GM12874 (cell line): ENCODE data around the gene TUBG1.

Experiments
- CTCF ChIP-seq: IDR thresholded peaks from 2 replicates; pipeline ENCODE4 v1.5.1; 2011; ENCODE audit warnings: low read depth, mild to moderate bottlenecking, control low read depth, low read length, moderate library complexity; ENCODE audit not compliant: insufficient read depth

Gene TUBG1

GRCh38 chr17:42573095-42573494 is 36.4 kb upstream of the TUBG1 start:
- no peak for TF ChIP-seq CTCF

GRCh38 chr17:42574463-42574862 is 35.0 kb upstream of the TUBG1 start:
- no peak for TF ChIP-seq CTCF

GRCh38 chr17:42577140-42577531 is 32.3 kb upstream of the TUBG1 start:
- TF ChIP-seq CTCF = no peak

GRCh38 chr17:42577532-42578281 is 31.8 kb upstream of the TUBG1 start, which contains the start of gene PSMC3IP:
Gene PSMC3IP, minus strand, starts transcription at chr17:42577729. Its CDS starts 43 bp downstream, at chr17:42577686.
- peak; percentile 69 for TF ChIP-seq CTCF

GRCh38 chr17:42578282-42578869 is 31.1 kb upstream of the TUBG1 start:
- TF ChIP-seq CTCF = peak; percentile 83

GRCh38 chr17:42579794-42580551 is 29.5 kb upstream of the TUBG1 start:
- no peak for TF ChIP-seq CTCF

GRCh38 chr17:42581744-42582270 is 27.7 kb upstream of the TUBG1 start:
- no peak for TF ChIP-seq CTCF
